ENCODE measurements around the gene SWAP70. TPM values are rescaled to one million over a fixed set of nuclear protein-coding genes. Genes with fewer than 3 reads are reported as not detected.

The SWAP70 gene
- total and polyA plus RNA-seq, 2 of the 13 experiments (the other 11 are each of a cell fraction or from before 2014, with no cell fraction given) = 4.6 to 8.7 TPM

GRCh38 chr11:9663699-9664275, at the start of gene SWAP70 (continued):
- TF ChIP-seq ARID4A (CRISPR knock-in tag; IDR thresholded peaks at IDR 0.05; ENCODE audit: borderline replicate concordance) (0 out of 2 replicates have a peak, but pooled peaks have one; percentile 10), POGZ (CRISPR knock-in tag; IDR thresholded peaks at IDR 0.05) (peak; percentile 16; the same call in 1 of the 2 replicates), CBX1 (IDR thresholded peaks at IDR 0.05; ENCODE audit: low read depth) (peak; percentile 57), POLR2G (IDR thresholded peaks at IDR 0.05; ENCODE audit: low read depth, low read length) (peak; percentile 51; the same call in 1 of the 2 replicates), SRY (CRISPR knock-in tag; IDR thresholded peaks at IDR 0.05) (0 out of 2 replicates have a peak, but pooled peaks have one; percentile 26)
- TF ChIP-seq, protein P1, sequence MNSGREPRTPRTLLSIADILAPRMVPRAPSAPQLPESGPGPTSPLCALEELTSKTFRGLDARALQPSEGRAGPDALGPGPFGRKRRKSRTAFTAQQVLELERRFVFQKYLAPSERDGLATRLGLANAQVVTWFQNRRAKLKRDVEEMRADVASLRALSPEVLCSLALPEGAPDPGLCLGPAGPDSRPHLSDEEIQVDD (CRISPR knock-in tag; IDR thresholded peaks at IDR 0.05; ENCODE audit: borderline replicate concordance) = no peak

- intact Hi-C loops (cut with micrococcal nuclease; ENCODE audit: unreplicated experiment) = no loop called here
- Histone ChIP-seq H3K36me3 (replicated peaks in 1 of 2; ENCODE audit: control insufficient read depth in 1 of 2, insufficient read depth in 2 of 2, low read length in 2 of 2) (no peaks in the 10 kb centered on the region), H3K4me2 (ENCODE audit: low read depth, low read length) (peak overlapping the region; percentile 90), H3K27ac (ENCODE audit: extremely low read length, insufficient read depth, low read length) (no peak overlapping the region), H3K9me3 (ENCODE audit: low read length) (no peaks in the 10 kb centered on the region), H3K79me2 (ENCODE audit: insufficient read depth, low read length) (no peaks in the 10 kb centered on the region), H3K4me1 (ENCODE audit: insufficient read depth, low read length) (peaks cover 48% of the 10 kb centered on the region), H2AFZ (ENCODE audit: low read length) (no peak overlapping the region), H3K9ac (ENCODE audit: insufficient read depth, low read depth, low read length) (peak overlapping the region; percentile 90; the same call in 1 of the 2 replicates), H3K27me3 (ENCODE audit: control insufficient read depth in 1 of 2, insufficient read depth in 2 of 2, low read length in 2 of 2) (peaks cover 0 to 1% of the 10 kb centered on the region in 2 experiments; a peak in 2 of 5 replicates), H3K4me3 (replicated peaks in 1 of 3; ENCODE audit: insufficient read depth in 1 of 3, low read depth in 2 of 3, low read length in 3 of 3) (peak overlapping the region in 1 of 3 experiments; percentile 69; a peak in 2 of 6 replicates), H4K20me1 (ENCODE audit: insufficient read depth, low read length) (no peaks in the 10 kb centered on the region)
- ATAC-seq = no peak
- TF ChIP-seq ZBTB1 (CRISPR knock-in tag; IDR thresholded peaks at IDR 0.05; ENCODE audit: borderline replicate concordance) (no peak), ZSCAN25 (CRISPR knock-in tag; IDR thresholded peaks at IDR 0.05) (no peak)
- no TSS peak for BruUV-seq (replicated peaks)
- no peak for FAIRE-seq
- ChIA-PET POLR2A (no interaction called here), CTCF (ENCODE audit: low intra/inter-chr PET ratio, low total read pairs) (no interaction called here)
- DNase-seq (ENCODE audit: low spot score) = no peak
- WGBS (ENCODE audit: low lambda C conversion rate) = 24% methylated on average over 2 of the region's 2 CpGs
- in situ Hi-C loops (cut with HindIII; ENCODE audit: extremely low pct_ligation_motif_present, low pct_unique_long_range_greater_than_20kb) = no loop called here
Observed at GRCh38 chr11:9615031-9615451, 48.8 kb upstream of the SWAP70 start.
